Bone marrow (tissue), 2 donors: ENCODE measurements around the gene CATSPERB.
"Not testable (repeated sequence)": the region's sequence is repeated elsewhere in the genome, so short reads cannot be mapped to it uniquely, and the experiment has no call there.

Source experiments
- DNase-seq, 2 donors: peaks; one replicate each; lab custom pipeline; 2025; lab: John Stamatoyannopoulos, UW

CATSPERB gene

DNA sequence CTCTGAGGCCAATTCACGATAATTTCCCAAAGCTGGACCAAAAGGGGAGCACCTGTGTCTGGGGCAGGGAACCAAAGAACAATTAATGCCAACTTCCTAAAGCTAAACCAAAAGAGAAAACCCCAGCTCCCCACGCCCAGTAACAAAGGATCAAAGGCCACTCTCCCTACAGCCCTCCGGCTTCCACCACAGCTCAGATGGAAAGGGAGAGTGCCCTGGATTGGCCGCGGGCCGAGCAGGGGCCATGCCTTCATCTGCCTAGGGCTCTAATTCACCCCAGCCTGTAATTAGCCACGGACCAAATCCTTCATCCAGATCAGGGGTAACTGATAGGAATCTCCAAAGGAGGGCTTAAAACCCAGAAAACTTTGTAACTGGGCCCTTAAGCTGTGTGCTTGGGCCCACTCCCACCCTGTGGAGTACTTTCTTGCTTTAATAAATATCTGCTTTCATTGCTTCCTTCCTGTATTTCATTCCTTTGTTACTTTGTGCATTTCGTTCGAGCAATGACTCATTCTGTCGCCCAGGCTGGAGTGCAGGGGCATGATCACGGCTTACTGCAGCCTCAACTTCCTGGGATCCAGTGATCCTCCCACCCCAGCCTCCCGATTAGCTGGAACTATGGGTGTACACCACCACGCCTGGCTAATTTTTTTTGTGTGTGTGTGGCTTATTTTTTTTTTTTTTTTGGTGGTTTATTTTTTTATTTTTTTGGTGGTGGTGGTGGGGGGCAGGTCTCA is 156.2 kb downstream of the CATSPERB start:
- no peak for DNase-seq

DNA sequence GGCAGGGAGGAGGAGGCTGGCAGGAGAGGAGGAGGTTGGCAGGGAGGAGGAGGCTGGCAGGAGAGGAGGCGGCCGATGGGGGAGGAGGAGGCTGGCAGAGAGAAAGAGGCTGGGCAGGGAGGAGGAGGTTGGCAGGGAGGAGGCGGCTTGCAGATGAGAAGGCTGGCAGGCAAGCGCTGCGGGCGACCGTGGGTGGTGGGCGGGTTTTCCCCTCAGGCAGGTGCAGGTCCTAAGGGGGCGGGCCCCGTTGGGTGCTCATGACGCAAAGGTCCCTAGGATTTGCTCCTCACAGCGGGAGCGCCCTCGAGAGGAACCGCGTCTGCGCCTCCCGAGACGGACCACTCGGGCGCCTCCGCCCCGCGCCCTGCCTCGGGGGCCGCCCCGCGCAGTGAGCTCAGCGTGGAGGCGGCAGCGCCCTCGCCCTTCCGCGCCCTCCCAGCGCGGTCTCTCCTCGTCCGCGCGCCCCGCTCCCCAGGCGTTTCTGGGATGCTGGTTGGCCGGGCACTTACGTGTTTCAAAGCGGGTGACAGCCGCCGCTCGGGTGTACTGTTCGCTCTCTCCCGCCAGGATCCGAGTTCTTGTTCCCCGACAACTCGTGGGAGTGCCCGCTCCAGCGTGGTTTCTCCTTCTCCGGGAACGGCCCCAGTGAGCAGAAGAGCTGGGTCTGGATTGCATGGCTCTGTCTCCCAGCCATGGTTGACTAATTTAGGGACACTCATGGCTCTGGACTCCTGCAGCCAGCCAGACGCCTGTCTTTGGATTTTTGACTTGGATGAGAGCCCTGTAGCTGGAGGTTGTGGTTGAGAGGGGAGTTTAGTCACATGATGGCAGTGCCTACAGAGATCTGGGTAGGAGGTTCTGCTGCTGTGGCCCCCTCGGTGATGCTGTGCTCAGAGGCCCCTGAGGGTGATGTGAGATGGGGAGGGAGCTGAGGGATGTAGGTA is 157.7 kb downstream of the CATSPERB start:
- no peak for DNase-seq

DNA sequence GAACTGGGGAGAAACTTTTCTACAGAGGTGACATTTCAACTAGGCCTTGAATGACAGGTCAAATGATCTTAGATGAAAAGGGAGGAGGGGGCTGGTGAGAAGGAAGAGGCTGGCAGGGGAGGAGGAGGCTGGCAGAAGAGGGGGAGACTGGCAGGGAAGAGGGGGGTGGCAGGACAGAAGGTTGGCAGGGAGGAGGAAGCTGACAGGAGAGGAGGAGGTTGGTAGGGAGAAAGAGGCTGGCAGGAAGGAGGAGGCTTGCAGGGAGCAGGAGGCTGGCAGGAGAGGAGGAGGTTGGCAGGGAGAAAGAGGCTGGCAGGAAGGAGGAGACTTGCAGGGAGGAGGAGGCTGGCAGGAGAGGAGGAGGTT is 158.4 kb downstream of the CATSPERB start:
- DNase-seq = no peak

DNA sequence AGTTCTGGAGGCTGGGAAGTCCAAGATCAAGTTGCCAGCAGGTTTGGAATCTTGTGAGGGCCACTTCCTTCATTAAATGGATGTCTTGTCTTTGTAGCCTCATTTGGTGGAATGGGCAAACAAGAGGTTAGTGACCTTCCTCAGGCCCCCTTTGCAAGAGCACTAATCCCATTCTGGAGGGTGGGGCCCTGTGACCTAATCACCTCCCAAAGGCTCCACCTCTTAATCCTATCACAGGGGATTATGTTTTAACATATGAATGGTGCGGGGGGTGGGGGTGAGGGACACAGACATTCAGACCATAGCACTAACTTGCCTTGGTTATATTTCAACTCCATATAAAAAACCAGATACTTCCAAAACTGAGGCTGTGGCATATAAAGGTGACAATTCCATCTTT is 161.9 kb downstream of the CATSPERB start:
- no peak for DNase-seq

DNA sequence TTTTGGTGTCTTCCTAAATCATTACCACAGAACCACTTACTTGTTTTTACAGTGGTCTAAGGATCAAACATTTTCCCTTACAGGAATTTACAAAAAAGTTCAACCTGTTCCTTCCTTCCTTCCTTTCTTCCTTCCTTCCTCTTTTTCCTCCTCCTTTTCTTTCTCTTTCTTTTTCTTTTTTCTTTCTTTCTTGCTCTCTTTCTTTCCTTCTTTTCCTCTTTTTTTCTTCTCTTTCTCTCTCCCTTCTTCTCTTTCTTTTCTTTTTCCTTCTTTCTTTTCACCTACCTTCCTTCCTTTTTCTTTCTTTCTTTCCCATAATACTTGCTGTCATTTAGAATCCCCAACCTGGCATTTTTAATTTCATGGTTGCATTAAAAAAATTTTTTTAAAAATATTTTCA is 162.6 kb downstream of the CATSPERB start:
- DNase-seq = no peak

DNA sequence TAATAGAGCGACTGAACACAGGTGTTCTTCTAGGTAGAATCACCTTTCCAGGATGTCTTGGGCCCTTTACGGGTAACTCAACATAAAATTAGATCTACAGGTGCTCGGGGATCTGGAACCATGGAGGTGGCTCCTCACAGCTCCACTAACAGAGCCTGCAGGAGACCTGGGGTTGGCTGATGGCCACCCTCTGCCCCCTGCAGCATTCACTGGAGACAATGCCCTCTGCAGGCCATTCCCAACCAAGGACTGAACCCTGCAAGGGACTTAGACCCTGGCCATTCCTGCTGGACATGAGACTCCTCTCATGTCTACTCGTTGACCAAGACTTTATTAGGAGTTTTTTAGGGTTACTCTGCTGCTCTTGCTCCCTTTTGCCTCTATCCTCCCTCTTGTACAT is 163.3 kb downstream of the CATSPERB start:
- DNase-seq = no peak

DNA sequence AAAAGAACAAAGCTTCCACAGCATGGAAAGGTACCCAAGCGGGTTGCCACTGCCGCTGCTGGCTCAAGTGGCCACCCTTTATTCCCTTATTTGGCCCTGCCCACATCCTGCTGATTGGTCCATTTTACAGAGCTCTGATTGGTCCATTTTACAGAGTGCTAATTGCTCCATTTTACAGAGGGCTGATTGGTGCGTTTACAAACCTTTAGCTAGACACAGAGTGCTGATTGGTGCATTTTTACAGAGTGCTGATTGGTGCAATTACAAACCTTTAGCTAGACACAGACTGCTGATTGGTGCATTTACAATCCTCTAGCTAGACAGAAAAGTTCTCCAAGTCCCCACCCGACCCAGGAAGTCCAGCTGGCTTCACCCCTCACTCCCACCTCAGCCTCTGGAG is 164.1 kb downstream of the CATSPERB start:
- DNase-seq = not testable (repeated sequence)

DNA sequence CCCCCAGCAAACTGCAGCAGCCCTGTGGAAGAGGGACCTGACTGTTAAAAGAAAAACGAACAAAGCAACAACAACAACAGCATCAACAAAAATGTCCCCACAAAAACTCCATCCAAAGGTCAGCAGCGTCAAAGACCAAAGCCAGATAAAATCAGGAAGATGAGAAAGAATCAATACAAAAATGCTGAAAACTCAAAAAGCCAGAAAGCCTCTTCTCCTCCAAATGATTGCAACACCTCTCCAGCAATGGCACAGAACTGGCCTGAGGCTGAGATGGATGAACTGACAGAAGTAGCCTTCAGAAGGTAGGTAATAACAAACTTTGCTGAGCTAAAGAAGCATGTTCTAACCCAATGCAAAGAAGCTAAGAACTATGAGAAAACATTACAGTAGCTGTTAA is 176.4 kb downstream of the CATSPERB start:
- no peak for DNase-seq

DNA sequence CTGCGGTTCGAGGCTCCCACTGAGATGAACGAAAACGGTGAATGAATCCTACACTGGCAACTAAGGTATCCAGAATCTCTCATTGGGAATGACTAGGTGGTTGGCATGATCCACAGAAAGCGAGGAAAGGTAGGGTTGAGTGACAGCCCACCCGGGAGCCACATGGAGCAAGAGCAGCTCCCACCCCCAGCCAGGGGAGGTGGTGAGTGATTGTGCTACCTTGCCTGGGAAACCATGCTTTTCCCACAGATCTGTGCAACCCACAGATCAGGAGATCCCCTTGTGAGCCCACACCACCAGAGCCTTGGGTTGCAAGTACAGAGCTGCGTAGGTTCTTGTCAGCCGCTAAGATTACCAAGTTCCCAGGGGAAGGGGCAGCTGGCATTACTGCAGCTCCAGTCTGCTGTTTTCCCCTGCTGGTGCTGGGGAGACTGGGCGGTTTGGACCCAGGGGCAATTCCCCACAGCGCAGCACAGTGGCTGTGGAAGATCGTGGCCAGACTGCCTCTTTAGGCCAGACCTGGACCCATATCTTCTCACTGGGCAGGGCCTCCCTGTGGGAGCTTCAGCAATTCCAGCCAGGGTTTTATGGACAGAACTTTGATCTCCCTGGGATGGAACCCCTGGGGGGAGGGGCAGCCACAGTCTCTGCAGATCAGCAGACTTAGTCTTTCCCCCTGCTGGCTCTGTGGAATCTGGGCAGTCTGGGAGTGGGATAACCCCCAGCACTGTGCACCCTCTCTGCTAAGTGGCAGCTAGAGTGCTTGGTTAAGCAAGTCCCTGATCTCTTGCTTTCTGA is 177.2 kb downstream of the CATSPERB start:
- no peak for DNase-seq

DNA sequence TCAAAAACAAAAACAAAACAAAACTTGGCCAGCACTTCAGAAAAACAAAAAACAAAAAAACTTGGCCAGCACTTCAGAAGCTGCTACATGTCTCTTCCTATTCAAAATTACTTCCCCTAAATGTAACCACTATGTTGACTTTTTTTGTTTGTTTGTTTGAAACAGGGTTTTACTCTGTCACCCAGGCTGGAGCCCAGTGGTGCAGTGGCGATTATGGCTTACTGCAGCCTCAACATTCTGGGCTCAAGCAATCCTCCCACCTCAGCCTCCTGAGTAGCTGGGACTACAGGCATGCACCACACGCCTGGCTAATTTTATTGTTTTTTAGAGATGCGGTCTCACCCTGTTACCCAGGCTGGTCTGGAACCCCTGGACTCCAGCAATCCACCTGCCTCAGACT is 183.8 kb downstream of the CATSPERB start:
- no peak for DNase-seq

DNA sequence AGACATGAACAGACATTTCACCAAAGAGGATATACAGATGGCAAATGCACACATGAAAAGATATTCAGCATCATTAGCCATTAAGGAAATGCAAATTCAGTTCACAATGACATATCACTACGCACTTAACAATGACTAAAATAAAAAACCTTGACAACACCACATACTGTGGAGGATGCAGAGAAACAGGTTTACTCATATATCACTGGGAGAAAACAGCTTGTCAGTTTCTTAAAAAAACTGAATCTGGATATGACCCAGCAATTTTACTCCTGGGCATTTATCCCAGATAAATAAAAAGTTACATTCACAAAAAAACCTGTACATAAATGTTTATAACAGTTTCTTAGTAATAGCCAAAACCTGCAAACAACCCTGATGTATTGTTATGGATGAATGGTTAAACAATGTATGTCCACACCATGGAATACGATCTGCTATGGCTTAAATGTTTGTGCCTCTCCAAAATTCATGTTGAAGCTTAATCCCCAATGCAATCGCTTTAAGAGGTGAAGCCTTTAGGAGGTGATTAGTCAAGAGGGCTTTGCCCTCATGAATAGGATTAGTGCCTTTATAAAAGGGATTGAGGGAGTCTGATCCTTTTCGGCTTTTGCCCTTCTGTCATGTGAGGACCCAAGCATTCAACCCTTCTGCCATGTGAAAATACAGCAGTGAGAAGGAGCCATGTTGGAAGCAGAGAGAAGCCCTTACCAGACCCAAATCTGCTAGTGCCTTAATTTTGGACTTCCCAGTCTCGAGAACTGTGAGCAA is 185.8 kb downstream of the CATSPERB start:
- no peak for DNase-seq

DNA sequence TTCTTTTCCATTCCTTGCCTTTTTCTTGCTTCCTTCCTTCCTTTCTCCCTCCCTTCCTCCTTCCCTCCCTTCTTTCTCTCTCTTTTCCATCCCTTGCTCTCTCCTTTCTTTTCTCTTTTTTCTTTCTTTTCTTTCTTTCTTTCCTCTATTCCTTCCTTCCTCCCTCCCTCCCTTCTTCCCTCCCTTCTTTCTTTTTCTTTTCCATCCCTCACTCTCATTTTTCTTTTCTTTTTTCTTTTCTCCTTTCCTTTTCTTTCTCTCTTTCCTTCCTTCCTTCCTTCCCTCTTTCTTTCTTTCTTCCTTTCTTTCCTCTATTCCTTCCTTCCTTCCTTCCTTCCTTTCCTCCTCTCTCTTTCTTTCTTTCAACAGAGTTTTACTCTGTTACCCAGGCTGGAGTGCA is 186.7 kb downstream of the CATSPERB start:
- no peak for DNase-seq

DNA sequence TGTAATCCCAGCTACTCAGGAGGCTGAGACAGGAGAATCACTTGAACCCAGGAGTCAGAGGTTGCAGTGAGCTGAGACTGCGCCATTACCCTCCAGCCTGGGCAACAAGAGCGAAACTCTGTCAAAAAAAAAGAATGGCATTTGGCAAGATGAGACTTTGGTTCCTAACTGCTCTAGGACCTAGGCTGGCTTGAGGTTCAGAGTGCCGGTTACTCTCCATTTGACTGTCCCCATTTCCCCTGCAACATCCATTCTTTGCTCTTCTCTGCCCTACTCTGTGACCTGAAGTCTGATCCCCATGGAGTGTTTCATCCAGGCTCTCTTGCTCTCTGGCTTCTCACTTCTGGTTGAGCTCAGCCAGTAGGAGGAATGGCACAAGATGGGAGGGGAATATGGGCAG is 195.6 kb downstream of the CATSPERB start:
- DNase-seq = no peak

DNA sequence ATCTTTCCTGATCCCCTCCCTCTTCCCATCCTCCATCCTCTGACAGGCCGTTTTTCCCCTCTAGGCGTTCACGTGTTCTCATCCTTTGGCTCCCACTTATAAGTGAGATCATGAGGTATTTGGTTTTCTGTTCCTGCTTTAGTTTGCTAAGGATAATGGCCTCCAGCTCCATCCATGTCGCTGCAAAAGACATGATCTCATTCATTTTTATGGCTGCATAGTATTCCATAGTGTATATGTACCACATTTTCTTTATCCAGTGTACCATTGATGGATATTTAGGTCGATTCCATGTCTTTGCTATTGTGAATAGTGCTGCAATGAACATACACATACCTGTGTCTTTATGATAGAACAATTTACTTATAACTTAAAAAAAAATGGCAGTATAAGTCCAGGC is 197.8 kb downstream of the CATSPERB start:
- DNase-seq = not testable (repeated sequence)

DNA sequence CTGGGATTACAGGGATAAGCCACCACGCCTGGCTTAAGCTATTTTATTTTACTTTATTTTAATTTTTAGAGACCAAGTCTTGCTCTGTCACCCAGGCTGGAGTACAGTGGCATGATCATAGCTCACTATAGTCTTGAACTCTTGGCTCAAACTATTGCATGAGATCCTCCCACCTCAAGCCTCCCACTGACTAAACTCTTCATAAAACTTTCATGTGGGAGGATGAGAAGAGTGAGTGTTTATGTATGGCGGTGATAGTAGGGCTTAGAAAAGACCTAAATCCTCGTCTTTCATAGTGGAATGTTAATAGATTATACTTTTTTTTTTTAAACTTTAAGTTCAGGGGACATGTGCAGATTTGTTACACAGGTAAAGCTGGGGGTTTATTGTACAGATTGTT is 198.3 kb downstream of the CATSPERB start:
- DNase-seq = no peak
